Smooth muscle cell of the coronary artery (primary cell): ENCODE results near the gene GAL3ST1. TPM values are rescaled to one million over a fixed set of nuclear protein-coding genes. Genes with fewer than 3 reads are reported as not detected.

Experiments used
- total RNA-seq: library from RNA; depleted of rRNA; stranded (reverse); fragments of >200 nt; gene quantifications from 2 replicates; pipeline ENCODE4 v1.2.3, GENCODE V29; 2014; ENCODE audit warnings: low replicate concordance

The GAL3ST1 gene, protein sequence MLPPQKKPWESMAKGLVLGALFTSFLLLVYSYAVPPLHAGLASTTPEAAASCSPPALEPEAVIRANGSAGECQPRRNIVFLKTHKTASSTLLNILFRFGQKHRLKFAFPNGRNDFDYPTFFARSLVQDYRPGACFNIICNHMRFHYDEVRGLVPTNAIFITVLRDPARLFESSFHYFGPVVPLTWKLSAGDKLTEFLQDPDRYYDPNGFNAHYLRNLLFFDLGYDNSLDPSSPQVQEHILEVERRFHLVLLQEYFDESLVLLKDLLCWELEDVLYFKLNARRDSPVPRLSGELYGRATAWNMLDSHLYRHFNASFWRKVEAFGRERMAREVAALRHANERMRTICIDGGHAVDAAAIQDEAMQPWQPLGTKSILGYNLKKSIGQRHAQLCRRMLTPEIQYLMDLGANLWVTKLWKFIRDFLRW
- total RNA-seq: not detected in 2 replicates

DNA sequence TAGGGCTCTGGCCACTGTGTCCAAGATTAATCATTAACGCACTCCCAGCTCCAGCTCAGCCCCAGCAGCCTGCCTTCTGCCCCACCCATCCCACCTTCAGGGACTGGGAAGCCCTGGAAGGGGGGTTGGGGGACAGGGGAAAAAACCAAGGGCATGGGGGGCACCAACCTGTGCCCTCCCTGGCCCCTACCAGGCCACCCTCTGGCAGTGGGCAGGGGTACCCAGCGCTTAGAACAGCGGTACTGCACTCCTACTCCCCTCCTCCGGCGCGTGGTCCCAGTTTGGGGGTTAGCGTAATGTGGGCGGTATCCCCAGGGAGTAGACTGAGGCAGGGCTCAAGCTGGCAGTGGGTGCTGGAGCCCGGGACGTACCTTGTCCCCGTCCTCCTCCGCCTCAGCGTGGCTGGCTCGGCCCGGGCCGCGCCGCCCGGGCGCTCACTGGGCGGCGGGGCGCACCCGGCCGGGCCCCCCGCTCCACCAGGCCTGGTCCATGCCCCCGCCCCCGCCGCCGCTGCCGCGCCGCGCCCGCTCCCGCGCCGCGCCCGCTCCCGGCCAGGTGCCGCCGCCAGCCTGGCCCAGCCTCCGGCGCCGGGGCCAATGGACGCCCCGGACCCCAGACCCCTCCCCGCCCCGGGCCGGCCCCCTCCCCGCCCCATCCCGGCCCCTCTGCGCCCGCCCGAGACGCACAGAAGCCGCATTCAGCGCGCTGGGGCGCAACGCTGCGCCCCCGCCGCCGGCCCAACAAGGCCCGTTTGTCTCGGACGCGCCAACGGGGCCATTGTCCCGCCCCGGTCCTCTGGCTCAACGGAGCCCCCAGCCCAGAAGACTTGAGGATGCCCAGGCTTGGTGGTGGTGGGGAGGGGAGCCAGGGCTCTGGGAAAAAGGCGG lies at the start of gene GAL3ST1:
TSS of gene GAL3ST1 (minus strand) at position 571 of the 887 bp plus-strand sequence. CDS start 17,273 bp downstream, outside the sequence.

DNA sequence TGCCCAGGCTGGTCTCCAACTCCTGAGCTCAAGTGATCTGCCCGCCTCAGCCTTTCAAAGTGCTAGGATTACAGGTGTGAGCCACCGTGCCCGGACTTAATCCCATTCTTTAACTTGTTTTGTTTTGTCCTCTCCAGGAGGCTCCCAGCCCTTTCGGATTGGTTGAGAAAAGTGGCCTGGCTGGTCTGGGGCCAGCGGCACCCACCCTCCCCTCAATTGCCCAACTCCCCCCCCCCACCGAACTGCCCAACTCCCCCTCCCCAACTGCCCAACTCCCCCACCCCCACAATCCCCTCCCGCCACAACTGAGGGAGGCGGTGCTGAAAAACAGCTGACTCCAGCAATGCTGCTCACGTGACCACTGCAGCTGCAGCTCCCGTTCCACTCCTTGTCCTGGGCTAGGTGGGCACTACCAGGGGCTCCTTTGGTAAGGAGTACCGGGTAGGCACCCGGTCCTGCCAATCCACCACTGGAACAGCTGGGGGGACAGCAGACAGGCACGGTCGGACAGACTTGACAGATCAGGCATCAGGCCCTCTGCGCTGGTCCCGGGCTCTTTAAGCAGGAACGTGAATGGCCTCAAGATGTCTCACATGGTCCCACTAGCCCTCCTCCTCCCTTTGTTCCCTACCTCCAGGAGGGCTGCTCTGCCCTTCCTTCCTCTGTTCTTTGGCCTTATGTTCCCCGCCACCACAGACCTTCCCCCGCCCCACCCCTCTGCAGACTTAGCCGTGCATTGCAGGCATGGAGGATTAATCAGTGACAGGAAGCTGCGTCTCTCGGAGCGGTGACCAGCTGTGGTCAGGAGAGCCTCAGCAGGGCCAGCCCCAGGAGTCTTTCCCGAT lies 32.2 kb upstream of the GAL3ST1 start, which contains the start of gene TCN2:
TSS of gene TCN2 (plus strand) at position 720 of the 845 bp plus-strand sequence. CDS start 158 bp downstream, outside the sequence.

GRCh38 chr22:30591588-30592359 lies 17.3 kb upstream of the GAL3ST1 start, which contains the start of gene PES1:
TSS of gene PES1 (minus strand) at chr22:30591910. CDS start at chr22:30591833, 77 bp downstream.

GRCh38 chr22:30546616-30547015 lies 27.8 kb downstream of the GAL3ST1 start, which contains the start of gene SEC14L6:
TSS of gene SEC14L6 (minus strand) at chr22:30546741. CDS start at chr22:30546682, 59 bp downstream.

Other genes with a start within 250 kb of the GAL3ST1 start
- 6.9 and 11.8 TPM in 2 replicates for gene TBC1D10A, start 247.7 kb downstream of the GAL3ST1 start, total RNA-seq
- gene SF3A1, start 217.8 kb downstream of the GAL3ST1 start, total RNA-seq: 17.4 and 20.6 TPM in 2 replicates
- 0.59 and 1.6 TPM in 2 replicates for gene CCDC157, start 217.7 kb downstream of the GAL3ST1 start, total RNA-seq
- 18.3 and 27.5 TPM in 2 replicates for gene RNF215, start 187.3 kb downstream of the GAL3ST1 start, total RNA-seq
- gene SEC14L2, start 177.6 kb downstream of the GAL3ST1 start, total RNA-seq: 3.9 and 33.7 TPM in 2 replicates
- gene MTFP1, start 148.9 kb downstream of the GAL3ST1 start, total RNA-seq: 3.2 and 11.4 TPM in 2 replicates
- not detected in 2 replicates for gene SEC14L3, start 102.6 kb downstream of the GAL3ST1 start, total RNA-seq
- gene SEC14L4, start 69.0 kb downstream of the GAL3ST1 start, total RNA-seq: 0.35 TPM in 1 of 2 replicates, not detected in the other
- 0.15 TPM in 1 of 2 replicates, not detected in the other for gene SEC14L6, start 27.9 kb downstream of the GAL3ST1 start, total RNA-seq
- gene PES1, start 17.2 kb upstream of the GAL3ST1 start, total RNA-seq: 99.5 and 152 TPM in 2 replicates
- 4.6 and 4.9 TPM in 2 replicates for gene TCN2, start 32.5 kb upstream of the GAL3ST1 start, total RNA-seq
- 5.7 and 7.7 TPM in 2 replicates for gene SLC35E4, start 61.1 kb upstream of the GAL3ST1 start, total RNA-seq
- 8.6 and 8.8 TPM in 2 replicates for gene DUSP18, start 93.2 kb upstream of the GAL3ST1 start, total RNA-seq
- 0.45 and 9.5 TPM in 2 replicates for gene OSBP2, start 120.2 kb upstream of the GAL3ST1 start, total RNA-seq